Epithelial cell of proximal tubule (primary cell): ENCODE results near the gene BAZ2B. TPM values are rescaled to one million over a fixed set of nuclear protein-coding genes. Genes with fewer than 3 reads are reported as not detected.

Source experiments
- DNase-seq: peaks from one replicate; pipeline ENCODE4 v3.0.0-alpha.2; 2011; ENCODE audit warnings: low read depth
- H3K4me3 ChIP-seq: 2 replicates; pipeline ENCODE4 v1.5.1; 2011; ENCODE audit warnings: low read depth, mild to moderate bottlenecking, low read length
- total RNA-seq: library from RNA; depleted of rRNA; stranded (reverse); fragments of >200 nt; gene quantifications from 2 replicates; pipeline ENCODE4 v1.2.3, GENCODE V29; 2015
- TF ChIP-seq, protein P1 (sequence below): conservative IDR thresholded peaks from 2 replicates; pipeline ENCODE4 v1.5.1; 2012; ENCODE audit warnings: low read depth, mild to moderate bottlenecking, low read length

Gene BAZ2B
- total RNA-seq, 1 donor from 2014 or later = 34.1 TPM

DNA sequence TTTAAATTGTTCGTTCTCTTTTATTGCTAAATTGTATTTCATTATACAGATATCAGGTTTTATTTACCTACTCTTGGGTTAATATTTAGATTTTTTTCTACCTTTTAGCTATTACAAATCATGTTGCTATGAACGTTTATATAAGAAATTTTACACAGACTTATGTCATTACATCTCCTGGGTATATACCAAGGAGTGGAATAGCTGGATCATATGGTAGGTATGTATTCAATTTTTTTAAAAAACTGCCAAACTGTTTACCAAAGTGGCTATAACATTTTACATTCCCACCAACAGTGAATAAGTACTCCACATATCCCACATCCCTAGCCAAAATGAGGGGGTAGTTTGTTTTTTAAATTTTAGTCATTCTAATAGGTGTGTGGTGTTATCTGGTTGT, 32.3 kb upstream of the BAZ2B start:
- no peak overlapping the region for H3K4me3 ChIP-seq
- no peak for DNase-seq
- TF ChIP-seq, protein P1, sequence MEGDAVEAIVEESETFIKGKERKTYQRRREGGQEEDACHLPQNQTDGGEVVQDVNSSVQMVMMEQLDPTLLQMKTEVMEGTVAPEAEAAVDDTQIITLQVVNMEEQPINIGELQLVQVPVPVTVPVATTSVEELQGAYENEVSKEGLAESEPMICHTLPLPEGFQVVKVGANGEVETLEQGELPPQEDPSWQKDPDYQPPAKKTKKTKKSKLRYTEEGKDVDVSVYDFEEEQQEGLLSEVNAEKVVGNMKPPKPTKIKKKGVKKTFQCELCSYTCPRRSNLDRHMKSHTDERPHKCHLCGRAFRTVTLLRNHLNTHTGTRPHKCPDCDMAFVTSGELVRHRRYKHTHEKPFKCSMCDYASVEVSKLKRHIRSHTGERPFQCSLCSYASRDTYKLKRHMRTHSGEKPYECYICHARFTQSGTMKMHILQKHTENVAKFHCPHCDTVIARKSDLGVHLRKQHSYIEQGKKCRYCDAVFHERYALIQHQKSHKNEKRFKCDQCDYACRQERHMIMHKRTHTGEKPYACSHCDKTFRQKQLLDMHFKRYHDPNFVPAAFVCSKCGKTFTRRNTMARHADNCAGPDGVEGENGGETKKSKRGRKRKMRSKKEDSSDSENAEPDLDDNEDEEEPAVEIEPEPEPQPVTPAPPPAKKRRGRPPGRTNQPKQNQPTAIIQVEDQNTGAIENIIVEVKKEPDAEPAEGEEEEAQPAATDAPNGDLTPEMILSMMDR = no peak

DNA sequence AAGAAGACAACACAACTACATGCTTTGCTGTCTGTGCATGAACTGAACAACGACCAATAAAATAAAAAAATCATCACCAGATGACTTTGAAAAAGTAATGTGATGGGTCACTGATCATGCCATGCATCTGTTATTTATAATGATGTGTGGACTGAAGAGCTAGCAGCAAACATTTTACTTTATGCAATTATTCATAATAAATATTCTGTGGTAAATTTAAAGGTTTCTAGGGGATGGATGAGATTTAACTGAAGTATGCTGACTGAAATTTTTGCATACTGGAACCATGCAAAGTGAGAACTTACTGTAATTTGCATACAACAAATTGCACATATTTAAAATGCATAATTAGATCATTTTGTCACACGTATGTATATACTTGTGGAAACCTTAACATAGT, 31.3 kb upstream of the BAZ2B start:
- no peak overlapping the region for H3K4me3 ChIP-seq
- DNase-seq = no peak
- TF ChIP-seq, protein P1 = no peak

DNA sequence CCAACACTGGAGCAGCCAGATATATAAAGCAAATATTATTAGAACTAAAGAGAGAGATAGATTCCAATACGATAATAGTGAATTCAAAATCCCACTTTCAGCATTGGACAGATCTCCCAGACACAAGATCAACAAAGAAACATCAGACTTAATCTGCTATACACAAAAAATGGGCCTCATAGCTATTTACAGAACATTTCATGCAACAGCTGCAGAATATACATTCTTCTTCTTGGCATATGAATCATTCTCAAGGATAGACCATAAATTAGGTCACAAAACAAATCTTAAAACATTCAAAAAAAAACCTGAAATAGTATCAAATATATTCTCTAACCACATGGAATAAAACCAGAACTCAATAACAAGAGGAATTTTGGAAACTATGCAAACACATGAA, 23.8 kb upstream of the BAZ2B start:
- no peak overlapping the region for H3K4me3 ChIP-seq
- TF ChIP-seq, protein P1 = no peak
- DNase-seq = no peak

DNA sequence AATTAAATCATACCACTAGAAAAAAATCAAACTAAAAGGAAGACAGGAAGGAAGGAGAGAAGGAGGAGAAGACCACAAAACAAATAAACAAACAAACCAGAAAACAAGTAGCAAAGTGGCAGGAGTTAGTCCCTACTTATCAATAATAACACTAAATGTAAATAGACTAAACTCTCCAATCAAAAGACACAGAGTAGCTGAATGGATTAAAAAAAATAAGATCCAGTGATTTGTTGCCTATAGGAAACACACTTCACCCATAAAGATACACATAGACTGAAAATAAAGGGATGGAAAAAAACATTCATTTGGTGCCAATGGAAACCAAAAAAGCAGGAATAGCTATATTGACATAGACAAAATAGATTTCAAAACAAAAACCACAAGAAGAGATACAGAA, 23.4 kb upstream of the BAZ2B start:
- TF ChIP-seq, protein P1 = no peak
- H3K4me3 ChIP-seq = no peak overlapping the region
- DNase-seq = no peak

DNA sequence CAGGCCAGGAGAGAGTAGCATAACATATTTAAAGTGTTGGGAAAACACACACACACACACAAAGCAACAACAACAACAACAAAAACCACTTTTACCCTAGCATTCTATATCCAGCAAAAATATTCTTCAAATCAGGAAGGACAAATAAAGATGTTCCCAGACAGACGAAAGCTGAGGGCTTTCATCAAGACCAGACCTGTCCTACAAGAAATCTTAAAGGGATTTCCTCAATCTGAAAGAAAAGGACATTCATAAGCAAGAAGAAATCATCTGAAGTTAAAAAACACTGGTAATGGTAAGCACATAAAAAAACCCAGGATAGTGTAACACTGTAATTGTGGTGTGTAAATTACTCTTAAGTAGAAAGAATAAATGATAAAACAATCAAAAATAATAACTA, 22.7 kb upstream of the BAZ2B start:
- no peak overlapping the region for H3K4me3 ChIP-seq
- TF ChIP-seq, protein P1 = no peak
- DNase-seq = no peak

DNA sequence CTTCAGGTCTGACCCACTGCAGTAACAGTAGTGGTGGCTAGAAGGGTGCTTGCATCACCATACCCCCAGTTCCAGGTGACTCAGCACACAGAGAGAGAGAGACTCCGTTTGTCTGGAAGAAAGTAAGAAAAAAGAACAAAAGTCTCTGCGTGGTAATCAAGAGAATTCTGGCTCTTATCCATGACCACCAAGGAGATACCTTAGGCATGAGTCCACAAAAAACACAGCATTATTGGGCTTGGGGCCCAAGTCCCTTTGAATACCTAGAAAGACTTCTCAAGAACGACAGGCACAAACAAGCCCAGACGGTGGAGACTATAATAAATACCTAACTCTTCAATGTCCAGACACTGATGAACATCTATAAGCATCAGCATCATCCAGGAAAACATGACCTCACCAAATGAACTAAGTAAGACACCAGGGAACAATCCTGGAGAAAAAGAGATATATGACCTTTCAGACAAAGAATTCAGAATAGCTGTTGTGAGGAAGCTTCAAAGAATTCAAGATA, 21.7 kb upstream of the BAZ2B start:
- TF ChIP-seq, protein P1 = no peak
- peak; percentile 83 for DNase-seq

DNA sequence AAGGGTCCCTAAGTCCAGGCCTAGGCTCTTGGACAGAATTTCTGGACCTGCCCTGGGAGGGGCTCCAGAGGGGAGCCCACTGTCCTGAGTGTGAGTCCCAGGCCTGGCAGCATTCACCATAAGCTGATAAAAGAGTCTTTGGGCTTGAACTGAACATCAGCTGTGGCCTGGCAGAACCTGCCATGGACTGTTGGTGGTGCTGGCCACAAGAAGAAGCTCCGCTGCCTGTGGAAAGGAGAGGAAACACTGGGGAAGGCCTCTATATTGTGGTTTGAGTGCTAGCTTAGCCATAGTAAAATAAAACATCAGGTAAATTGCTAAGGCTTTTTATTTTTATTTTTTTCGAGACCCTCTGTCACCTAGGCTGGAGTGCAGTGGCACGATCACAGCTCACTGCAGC, 20.9 kb upstream of the BAZ2B start:
- TF ChIP-seq, protein P1 = no peak
- DNase-seq = no peak
- H3K4me3 ChIP-seq = no peak overlapping the region

More for the DNA sequence above, 21.7 kb upstream of the BAZ2B start:
- no peak overlapping the region for H3K4me3 ChIP-seq
